Loucy (cell line): ENCODE measurements around the gene CALR.

Source experiments
- H2AFZ ChIP-seq: fragments of 200-600 bp; sonication (generic); 2 replicates; pipeline ENCODE4 v1.6.0; 2016; ENCODE audit warnings: antibody characterized with exemption, mild to moderate bottlenecking, low read length, moderate library complexity
- H3F3A ChIP-seq: fragments of 200-600 bp; 2 replicates; pipeline ENCODE4 v1.6.0; 2016; ENCODE audit warnings: antibody characterized with exemption, low read depth, mild to moderate bottlenecking
- H3K27me3 ChIP-seq: fragments of 200-600 bp; sonication (generic); 2 replicates; pipeline ENCODE4 v1.6.1; 2014; ENCODE audit warnings: low read length, mild to moderate bottlenecking; ENCODE audit not compliant: insufficient read depth, poor library complexity, severe bottlenecking
- H3K36me3 ChIP-seq: fragments of 200-600 bp; sonication (generic); 2 replicates; pipeline ENCODE4 v1.6.1; 2016; ENCODE audit warnings: low read length; ENCODE audit not compliant: insufficient read depth
- H3K4me1 ChIP-seq: fragments of 200-600 bp; sonication (generic); 2 replicates; pipeline ENCODE4 v1.5.1; 2014; ENCODE audit warnings: low read length, mild to moderate bottlenecking; ENCODE audit not compliant: insufficient read depth, poor library complexity, severe bottlenecking
- H3K4me2 ChIP-seq: fragments of 200-600 bp; sonication (generic); 2 replicates; pipeline ENCODE4 v1.6.0; 2014; ENCODE audit warnings: antibody characterized with exemption, low read length, low read depth, mild to moderate bottlenecking; ENCODE audit not compliant: poor library complexity, severe bottlenecking
- H3K4me3 ChIP-seq: fragments of 200-600 bp; sonication (generic); 2 replicates; pipeline ENCODE4 v1.5.1; 2014; ENCODE audit warnings: low read length, mild to moderate bottlenecking, mixed read lengths; ENCODE audit not compliant: poor library complexity, severe bottlenecking
- H3K79me2 ChIP-seq: fragments of 200-600 bp; sonication (generic); 2 replicates; pipeline ENCODE4 v1.6.1; 2014; ENCODE audit warnings: low read length; ENCODE audit not compliant: insufficient read depth
- H3K9ac ChIP-seq: fragments of 200-600 bp; sonication (generic); 2 replicates; pipeline ENCODE4 v1.6.0; 2014; ENCODE audit warnings: mild to moderate bottlenecking, low read depth, low read length, moderate library complexity; ENCODE audit not compliant: poor library complexity, severe bottlenecking
- H3K9me2 ChIP-seq: fragments of 200-600 bp; sonication (generic); replicated peaks from 2 replicates; pipeline ENCODE4 v1.6.1; 2016; ENCODE audit warnings: low read depth, low read length, mixed read lengths
- H3K9me3 ChIP-seq: fragments of 200-600 bp; sonication (generic); 2 replicates; pipeline ENCODE4 v1.6.1; 2014; ENCODE audit warnings: mild to moderate bottlenecking, antibody characterized with exemption, low read length, low read depth; ENCODE audit not compliant: insufficient read depth
- H4K20me1 ChIP-seq: fragments of 200-600 bp; sonication (generic); 2 replicates; pipeline ENCODE4 v1.6.0; 2014; ENCODE audit warnings: antibody characterized with exemption, low read length, mild to moderate bottlenecking; ENCODE audit not compliant: insufficient read depth, poor library complexity, severe bottlenecking
- CTCF ChIP-seq: fragments of 200-600 bp; sonication (generic); conservative IDR thresholded peaks from 2 replicates; pipeline ENCODE4 v1.5.1; 2014; ENCODE audit warnings: mild to moderate bottlenecking, antibody characterized with exemption, low read length
- EZH2phosphoT487 ChIP-seq: fragments of 200-600 bp; IDR thresholded peaks from 2 replicates; pipeline ENCODE4 v1.6.1; 2018; ENCODE audit warnings: antibody characterized with exemption, mild to moderate bottlenecking, moderate library complexity, borderline replicate concordance

The CALR gene

GRCh38 chr19:12985049-12985776, 46.8 kb downstream of the CALR start:
- Histone ChIP-seq H3K9me3 (no peaks in the 10 kb centered on the region), H2AFZ (no peak overlapping the region), H3K79me2 (no peaks in the 10 kb centered on the region), H3K4me2 (no peak overlapping the region), H3F3A (no peaks in the 10 kb centered on the region), H3K27me3 (no peaks in the 10 kb centered on the region), H4K20me1 (no peaks in the 10 kb centered on the region), H3K4me1 (no peaks in the 10 kb centered on the region), H3K9ac (no peak overlapping the region), H3K36me3 (no peaks in the 10 kb centered on the region), H3K4me3 (no peak overlapping the region), H3K9me2 (no peaks in the 10 kb centered on the region)
- TF ChIP-seq CTCF: no peak
- no peak for TF ChIP-seq EZH2phosphoT487

GRCh38 chr19:12986726-12987125, 48.3 kb downstream of the CALR start:
- TF ChIP-seq CTCF: no peak
- no peak for TF ChIP-seq EZH2phosphoT487
- H3K9me2 ChIP-seq: no peaks in the 10 kb centered on the region
- no peak overlapping the region for H3K4me3 ChIP-seq
- H3K9me3 ChIP-seq: no peaks in the 10 kb centered on the region
- H3K9ac ChIP-seq: no peak overlapping the region
- no peak overlapping the region for H2AFZ ChIP-seq
- H3K36me3 ChIP-seq: no peaks in the 10 kb centered on the region
- H3F3A ChIP-seq: no peaks in the 10 kb centered on the region
- no peaks in the 10 kb centered on the region for H3K79me2 ChIP-seq
- no peaks in the 10 kb centered on the region for H3K27me3 ChIP-seq
- H3K4me1 ChIP-seq: no peaks in the 10 kb centered on the region
- H3K4me2 ChIP-seq: no peak overlapping the region
- H4K20me1 ChIP-seq: no peaks in the 10 kb centered on the region

GRCh38 chr19:12987190-12987589, 48.8 kb downstream of the CALR start:
- H3K27me3 ChIP-seq: no peaks in the 10 kb centered on the region
- H3K4me1 ChIP-seq: no peaks in the 10 kb centered on the region
- H3K9ac ChIP-seq: no peak overlapping the region
- no peak overlapping the region for H3K4me3 ChIP-seq
- no peaks in the 10 kb centered on the region for H4K20me1 ChIP-seq
- H3K36me3 ChIP-seq: no peaks in the 10 kb centered on the region
- H3K79me2 ChIP-seq: no peaks in the 10 kb centered on the region
- H3F3A ChIP-seq: no peaks in the 10 kb centered on the region
- H3K4me2 ChIP-seq: no peak overlapping the region
- H3K9me3 ChIP-seq: no peaks in the 10 kb centered on the region
- no peak for TF ChIP-seq CTCF
- TF ChIP-seq EZH2phosphoT487: no peak
- H2AFZ ChIP-seq: no peak overlapping the region
- H3K9me2 ChIP-seq: no peaks in the 10 kb centered on the region
